Stimulated activated naive B cell treated with anti-CD40 and anti-IgM and Interleukin-4, amounts not matched to agents 10 μg/mL and 1 μg/mL and 100 μg/mL, for 72 hours (primary cell): ENCODE data around the gene ARL8B.
A peak's percentile ranks its signal among the peaks of the same experiment; 100 is the strongest.
"Not testable (repeated sequence)": the region's sequence is repeated elsewhere in the genome, so short reads cannot be mapped to it uniquely, and the experiment has no call there.

Source experiments
- ATAC-seq, 2 donors: fragments of 150-1000 bp; cut with Tn5 transposase; replicated peaks; 2 replicates each; pipeline ENCODE4 v1.10.0; 2021; ENCODE audit warnings: moderate library complexity in 1 of 2
- DNase-seq: peaks from one replicate; pipeline ENCODE4 v3.0.0; 2021
- H3K27ac Mint-ChIP-seq: one replicate; pipeline ENCODE4 v1.8.0; 2022; ENCODE audit warnings: mild to moderate bottlenecking, mixed read lengths
- H3K27me3 Mint-ChIP-seq, 2 donors: one replicate each; pipeline ENCODE4 v1.8.0; 2022; ENCODE audit warnings: mixed read lengths in 2 of 2
- H3K36me3 Mint-ChIP-seq, 2 donors: one replicate each; pipeline ENCODE4 v1.8.0; 2022; ENCODE audit warnings: mixed read lengths in 2 of 2, mild to moderate bottlenecking in 1 of 2
- H3K4me1 Mint-ChIP-seq, 2 donors: one replicate each; pipeline ENCODE4 v1.8.0; 2022; ENCODE audit warnings: mixed read lengths in 2 of 2, mild to moderate bottlenecking in 1 of 2
- H3K4me3 Mint-ChIP-seq, 2 donors: one replicate each; pipeline ENCODE4 v1.8.0; 2022; ENCODE audit warnings: mild to moderate bottlenecking in 2 of 2, mixed read lengths in 2 of 2, moderate library complexity in 1 of 2
- H3K9me3 Mint-ChIP-seq, 2 donors: one replicate each; pipeline ENCODE4 v1.8.0; 2022; ENCODE audit warnings: mixed read lengths in 2 of 2, mild to moderate bottlenecking in 1 of 2

Gene ARL8B

DNA sequence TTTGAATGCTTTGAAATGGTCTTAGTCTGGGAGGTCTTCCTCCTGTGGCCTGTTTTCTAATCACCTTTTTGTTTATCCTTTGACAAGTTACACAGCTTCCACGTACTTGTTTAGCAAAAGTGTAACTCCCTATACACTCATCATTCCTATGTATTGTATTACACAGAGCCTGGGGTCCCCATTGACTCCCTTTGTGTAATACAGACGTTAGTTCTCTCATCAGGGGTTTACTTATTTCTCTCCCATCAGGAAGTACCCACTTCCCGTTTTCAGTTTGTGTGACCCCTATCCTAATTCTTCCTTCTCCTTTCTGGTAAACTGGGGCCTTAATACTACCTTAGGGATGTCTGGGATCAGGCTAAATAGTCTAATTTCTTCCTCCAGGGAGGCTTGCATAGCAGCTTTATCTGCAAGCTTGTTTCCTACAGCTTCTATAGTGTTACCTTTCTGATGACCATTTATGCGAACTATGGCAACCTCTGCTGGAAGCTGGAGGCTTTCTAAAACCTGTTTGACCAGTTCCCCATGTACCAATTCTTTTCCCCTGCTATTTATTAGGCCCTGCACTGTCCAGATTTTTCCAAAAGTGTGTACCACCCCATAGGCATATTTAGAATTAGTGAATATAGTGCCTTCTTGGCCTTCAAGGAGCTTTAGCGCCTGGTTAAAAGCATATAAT, 22.4 kb downstream of the ARL8B start:
- DNase-seq (no peak), ATAC-seq (no peak)
- peaks cover 61 to 90% of the 10 kb centered on the region in 2 donors for H3K4me1 Mint-ChIP-seq
- peaks cover 30 to 34% of the 10 kb centered on the region in 2 donors for H3K9me3 Mint-ChIP-seq
- no peaks in the 10 kb centered on the region for H3K27me3 Mint-ChIP-seq
- peaks cover 83 to 99% of the 10 kb centered on the region in 2 donors for H3K36me3 Mint-ChIP-seq
- H3K4me3 Mint-ChIP-seq = no peak overlapping the region
- H3K27ac Mint-ChIP-seq = peak overlapping the region; percentile 87

- Mint-ChIP-seq H3K36me3 (peaks cover 84 to 99% of the 10 kb centered on the region in 2 donors), H3K27me3 (no peaks in the 10 kb centered on the region), H3K27ac (peak overlapping the region; percentile 33), H3K4me3 (no peak overlapping the region), H3K9me3 (peaks cover 30 to 32% of the 10 kb centered on the region in 2 donors), H3K4me1 (peaks cover 62 to 90% of the 10 kb centered on the region in 2 donors)
- no peak for ATAC-seq
- DNase-seq = no peak
Observed at GRCh38 chr3:5145120-5145519, 23.0 kb downstream of the ARL8B start.

GRCh38 chr3:5147152-5147551, 25.1 kb downstream of the ARL8B start:
- Mint-ChIP-seq H3K9me3 (peaks cover 21 to 22% of the 10 kb centered on the region in 2 donors), H3K36me3 (peaks cover 71 to 89% of the 10 kb centered on the region in 2 donors), H3K4me1 (peaks cover 52 to 86% of the 10 kb centered on the region in 2 donors)
- not testable (repeated sequence) for DNase-seq, H3K4me3 Mint-ChIP-seq, H3K27ac Mint-ChIP-seq, ATAC-seq, H3K27me3 Mint-ChIP-seq

DNA sequence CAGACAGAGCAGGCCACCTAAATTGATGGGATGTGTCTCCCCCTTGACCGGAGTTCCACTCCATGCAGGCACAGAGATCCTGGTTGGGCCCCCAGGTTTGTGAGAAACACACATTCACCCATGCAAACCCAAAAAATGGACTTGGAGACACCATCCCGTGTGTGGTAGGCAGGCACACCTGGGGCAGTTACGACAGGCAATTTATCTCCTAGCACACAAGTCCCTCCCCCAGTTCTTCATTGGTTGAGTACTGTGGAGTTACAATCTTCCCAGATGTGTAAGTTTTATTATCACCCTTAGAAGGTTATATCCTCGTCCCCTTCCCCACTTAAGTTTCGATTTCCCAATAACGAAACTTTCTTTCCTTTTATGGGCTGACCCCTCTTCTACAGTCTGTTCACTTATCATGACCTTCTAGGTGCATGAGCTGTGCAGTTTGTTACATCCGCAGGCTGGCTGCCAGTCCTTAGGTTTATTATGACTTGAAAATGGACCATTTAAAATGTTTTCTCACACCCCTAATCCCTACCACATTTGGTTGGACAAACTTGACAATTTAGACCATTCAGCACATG, 27.3 kb downstream of the ARL8B start:
- Mint-ChIP-seq H3K27ac (peak overlapping the region; percentile 63), H3K9me3 (peaks cover 13 to 23% of the 10 kb centered on the region in 2 donors), H3K27me3 (no peaks in the 10 kb centered on the region), H3K4me3 (no peak overlapping the region), H3K4me1 (peaks cover 54 to 89% of the 10 kb centered on the region in 2 donors), H3K36me3 (peaks cover 65 to 87% of the 10 kb centered on the region in 2 donors)
- ATAC-seq (no peak), DNase-seq (no peak)

GRCh38 chr3:5151586-5151985, 29.5 kb downstream of the ARL8B start:
- ATAC-seq = no peak
- peaks cover 10 to 14% of the 10 kb centered on the region in 2 donors for H3K9me3 Mint-ChIP-seq
- H3K4me3 Mint-ChIP-seq = no peak overlapping the region
- DNase-seq = no peak
- no peak overlapping the region for H3K27ac Mint-ChIP-seq
- H3K27me3 Mint-ChIP-seq = no peaks in the 10 kb centered on the region
- H3K36me3 Mint-ChIP-seq = peaks cover 56 to 82% of the 10 kb centered on the region in 2 donors
- H3K4me1 Mint-ChIP-seq = peaks cover 57 to 93% of the 10 kb centered on the region in 2 donors

- Mint-ChIP-seq H3K36me3 (peaks cover 50 to 82% of the 10 kb centered on the region in 2 donors), H3K4me3 (no peak overlapping the region), H3K4me1 (peaks cover 56 to 93% of the 10 kb centered on the region in 2 donors), H3K27ac (peak overlapping the region; percentile 82), H3K9me3 (peaks cover 4% of the 10 kb centered on the region in 2 donors), H3K27me3 (no peaks in the 10 kb centered on the region)
- no peak for ATAC-seq
- DNase-seq = no peak
Observed at GRCh38 chr3:5153074-5153473, 31.0 kb downstream of the ARL8B start.

- Mint-ChIP-seq H3K4me1 (peaks cover 44 to 80% of the 10 kb centered on the region in 2 donors), H3K4me3 (no peak overlapping the region), H3K27ac (no peak overlapping the region), H3K36me3 (peaks cover 39 to 66% of the 10 kb centered on the region in 2 donors), H3K9me3 (peaks cover 2 to 4% of the 10 kb centered on the region in 2 donors), H3K27me3 (no peaks in the 10 kb centered on the region)
- ATAC-seq = no peak
- DNase-seq = no peak
Observed at GRCh38 chr3:5155241-5155640, 33.1 kb downstream of the ARL8B start.

- H3K36me3 Mint-ChIP-seq = peaks cover 15 to 41% of the 10 kb centered on the region in 2 donors
- no peak overlapping the region for H3K4me3 Mint-ChIP-seq
- H3K27ac Mint-ChIP-seq = peak overlapping the region; percentile 47
- no peaks in the 10 kb centered on the region for H3K9me3 Mint-ChIP-seq
- ATAC-seq (no peak), DNase-seq (no peak)
- H3K4me1 Mint-ChIP-seq = peaks cover 45 to 85% of the 10 kb centered on the region in 2 donors
- no peaks in the 10 kb centered on the region for H3K27me3 Mint-ChIP-seq
Observed at GRCh38 chr3:5160321-5160720, 38.2 kb downstream of the ARL8B start.

- Mint-ChIP-seq H3K36me3 (peaks cover 12 to 33% of the 10 kb centered on the region in 2 donors), H3K4me1 (peaks cover 39 to 82% of the 10 kb centered on the region in 2 donors), H3K9me3 (no peaks in the 10 kb centered on the region), H3K27ac (no peak overlapping the region), H3K4me3 (peak overlapping the region in 1 of 2 donors; percentile 3), H3K27me3 (no peaks in the 10 kb centered on the region)
- ATAC-seq (peak; percentile 18 to 27), DNase-seq (no peak)
Observed at GRCh38 chr3:5160940-5161858, 39.1 kb downstream of the ARL8B start.

DNA sequence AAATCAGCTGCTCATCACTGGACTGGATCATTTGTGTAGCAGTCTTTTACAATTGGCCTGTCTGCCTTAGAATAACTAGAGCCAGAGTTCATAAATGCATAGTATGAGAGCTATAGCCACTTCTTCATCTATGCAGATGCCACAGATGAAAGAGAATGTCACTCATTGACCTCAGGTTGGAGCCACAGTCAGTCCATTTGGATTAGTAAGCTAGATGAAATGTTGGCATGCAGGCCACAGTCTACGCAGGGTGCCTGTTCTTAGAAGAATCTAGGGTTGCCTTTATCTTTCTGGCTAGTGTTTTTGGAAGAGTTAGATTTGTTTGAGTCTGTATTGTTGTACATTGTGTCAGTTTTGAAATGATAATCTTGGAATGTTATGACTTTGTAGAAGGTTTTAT, 40.0 kb downstream of the ARL8B start:
- Mint-ChIP-seq H3K36me3 (peaks cover 7 to 33% of the 10 kb centered on the region in 2 donors), H3K4me3 (no peak overlapping the region), H3K27me3 (no peaks in the 10 kb centered on the region), H3K4me1 (peaks cover 41 to 81% of the 10 kb centered on the region in 2 donors), H3K27ac (peak overlapping the region; percentile 37), H3K9me3 (no peaks in the 10 kb centered on the region)
- DNase-seq (no peak), ATAC-seq (no peak)

- ATAC-seq (no peak), DNase-seq (no peak)
- H3K27ac Mint-ChIP-seq = no peak overlapping the region
- H3K4me1 Mint-ChIP-seq = peaks cover 42 to 80% of the 10 kb centered on the region in 2 donors
- no peak overlapping the region for H3K4me3 Mint-ChIP-seq
- no peaks in the 10 kb centered on the region for H3K9me3 Mint-ChIP-seq
- peaks cover 4 to 26% of the 10 kb centered on the region in 2 donors for H3K36me3 Mint-ChIP-seq
- H3K27me3 Mint-ChIP-seq = no peaks in the 10 kb centered on the region
Observed at GRCh38 chr3:5165698-5166097, 43.6 kb downstream of the ARL8B start.

DNA sequence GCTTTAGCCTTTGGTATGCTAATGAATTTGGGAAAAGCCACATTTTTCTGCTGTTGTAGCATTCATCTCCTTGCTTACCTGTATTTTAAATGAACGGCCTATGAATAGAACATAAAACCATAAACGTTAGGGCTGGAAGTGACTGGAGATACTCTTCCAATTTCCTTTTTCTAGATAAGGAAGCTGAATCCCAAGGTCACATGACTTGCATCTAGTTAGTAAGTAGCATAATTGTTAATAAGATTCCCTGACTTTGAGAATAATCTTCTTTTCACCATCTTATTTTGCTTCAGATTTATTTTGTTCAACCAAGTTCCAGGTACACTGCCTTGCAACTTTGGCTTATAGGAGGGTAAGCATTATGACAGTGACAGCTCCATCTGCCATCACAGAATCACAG, 44.8 kb downstream of the ARL8B start:
- Mint-ChIP-seq H3K4me3 (no peak overlapping the region), H3K4me1 (peaks cover 32 to 69% of the 10 kb centered on the region in 2 donors), H3K27ac (peak overlapping the region; percentile 51), H3K9me3 (no peaks in the 10 kb centered on the region), H3K27me3 (no peaks in the 10 kb centered on the region), H3K36me3 (peaks cover 9 to 25% of the 10 kb centered on the region in 2 donors)
- ATAC-seq = no peak
- DNase-seq = no peak

DNA sequence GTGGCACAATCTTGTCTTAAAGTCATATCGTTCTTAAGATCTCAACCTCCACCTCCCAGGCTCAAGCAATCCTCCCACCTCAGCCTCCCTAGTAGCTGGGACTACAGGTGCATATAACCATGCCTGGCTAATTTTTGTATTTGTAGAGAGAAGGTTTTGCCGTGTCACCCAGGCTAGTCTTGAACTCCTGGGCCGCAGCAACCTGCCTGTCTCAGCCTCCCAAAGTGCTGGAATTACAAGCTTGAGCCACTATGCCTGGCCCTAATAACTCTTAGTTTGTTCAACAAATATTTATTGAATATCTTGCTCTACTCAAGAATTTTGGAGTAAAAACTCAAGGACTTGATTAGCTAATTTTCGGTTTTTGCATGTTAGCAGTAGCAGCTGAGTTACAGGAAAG, 46.0 kb downstream of the ARL8B start:
- no peak for ATAC-seq
- Mint-ChIP-seq H3K4me3 (no peak overlapping the region), H3K9me3 (no peaks in the 10 kb centered on the region), H3K27me3 (no peaks in the 10 kb centered on the region), H3K4me1 (peaks cover 31 to 56% of the 10 kb centered on the region in 2 donors), H3K27ac (peak overlapping the region; percentile 56), H3K36me3 (peaks cover 14 to 24% of the 10 kb centered on the region in 2 donors)
- no peak for DNase-seq

DNA sequence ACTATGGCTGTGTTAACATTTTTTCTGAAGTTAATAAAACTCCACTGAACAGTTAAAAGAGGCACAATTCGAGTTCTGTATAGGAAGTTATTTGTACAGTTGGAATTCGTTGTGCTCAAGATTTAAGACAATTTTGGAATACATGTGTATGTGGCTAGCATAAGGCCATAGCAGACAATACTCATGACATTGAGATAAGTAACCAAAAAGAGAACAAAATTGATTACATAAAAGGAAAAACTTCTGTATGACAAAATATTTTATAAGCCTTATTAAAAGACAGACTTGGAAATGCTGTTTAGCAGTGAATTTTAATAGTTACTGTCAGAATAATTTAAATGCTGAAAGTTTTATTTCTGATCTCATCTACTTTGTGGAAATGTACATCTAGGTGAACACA, 47.7 kb downstream of the ARL8B start:
- no peaks in the 10 kb centered on the region for H3K27me3 Mint-ChIP-seq
- peaks cover 26 to 40% of the 10 kb centered on the region in 2 donors for H3K4me1 Mint-ChIP-seq
- H3K27ac Mint-ChIP-seq = no peak overlapping the region
- no peak for DNase-seq
- no peaks in the 10 kb centered on the region for H3K9me3 Mint-ChIP-seq
- ATAC-seq = no peak
- H3K36me3 Mint-ChIP-seq = peaks cover 15 to 29% of the 10 kb centered on the region in 2 donors
- no peak overlapping the region for H3K4me3 Mint-ChIP-seq
